Activated CD8-positive, alpha-beta memory T cell treated with anti-CD3 and anti-CD28 coated beads, Interleukin-2, amount 50 U/mL, for 1 hour (primary cell): ENCODE data around the gene VASH1.
"Not testable (repeated sequence)": the region's sequence is repeated elsewhere in the genome, so short reads cannot be mapped to it uniquely, and the experiment has no call there.

Source experiments
- DNase-seq: peaks from one replicate; pipeline ENCODE4 v3.0.0-alpha.2; 2020; ENCODE audit errors: extremely low read depth

Gene VASH1

GRCh38 chr14:76761136-76761959 is at the start of gene VASH1:
VASH1 (plus strand) TSS chr14:76761468; CDS start chr14:76762822, 1,354 bp downstream.
- DNase-seq: no peak

GRCh38 chr14:76713121-76713520 is 48.1 kb upstream of the VASH1 start:
- DNase-seq: no peak

GRCh38 chr14:76714470-76714869 is 46.8 kb upstream of the VASH1 start:
- no peak for DNase-seq

GRCh38 chr14:76715101-76715500 is 46.2 kb upstream of the VASH1 start:
- DNase-seq: no peak

GRCh38 chr14:76715511-76716081 is 45.7 kb upstream of the VASH1 start:
- no peak for DNase-seq

GRCh38 chr14:76716285-76716684 is 45.0 kb upstream of the VASH1 start:
- no peak for DNase-seq

- no peak for DNase-seq
Measured at GRCh38 chr14:76717508-76718290, 43.6 kb upstream of the VASH1 start.

- DNase-seq: no peak
Measured at GRCh38 chr14:76718306-76719040, 42.8 kb upstream of the VASH1 start.

GRCh38 chr14:76719666-76720065 is 41.6 kb upstream of the VASH1 start:
- DNase-seq: no peak

GRCh38 chr14:76720382-76720813 is 40.9 kb upstream of the VASH1 start:
- DNase-seq: no peak

GRCh38 chr14:76721506-76721905 is 39.8 kb upstream of the VASH1 start:
- DNase-seq: not testable (repeated sequence)

- no peak for DNase-seq
Measured at GRCh38 chr14:76724651-76725550, 36.4 kb upstream of the VASH1 start.

- no peak for DNase-seq
Measured at GRCh38 chr14:76726551-76726970, 34.7 kb upstream of the VASH1 start.

GRCh38 chr14:76727384-76727783 is 33.9 kb upstream of the VASH1 start:
- no peak for DNase-seq

GRCh38 chr14:76727901-76728300 is 33.4 kb upstream of the VASH1 start:
- no peak for DNase-seq

- DNase-seq: no peak
Measured at GRCh38 chr14:76729258-76729657, 32.0 kb upstream of the VASH1 start.

GRCh38 chr14:76729953-76730505 is 31.2 kb upstream of the VASH1 start:
- no peak for DNase-seq

GRCh38 chr14:76734501-76734900 is 26.8 kb upstream of the VASH1 start:
- DNase-seq: not testable (repeated sequence)

GRCh38 chr14:76736514-76736913 is 24.8 kb upstream of the VASH1 start:
- no peak for DNase-seq

- DNase-seq: no peak
Measured at GRCh38 chr14:76741074-76741473, 20.2 kb upstream of the VASH1 start.
